Umbilical cord (tissue), 2 donors: ENCODE results near the gene NR5A2. TPM values are rescaled to one million over a fixed set of nuclear protein-coding genes. Genes with fewer than 3 reads are reported as not detected.

Experiments used
- DNase-seq: peaks from one replicate; pipeline ENCODE4 v3.0.0-alpha.2; 2015; ENCODE audit warnings: low spot score
- total RNA-seq: library from RNA; depleted of rRNA; stranded (reverse); fragments of >200 nt; gene quantifications from one replicate; pipeline ENCODE4 v1.2.3, GENCODE V29; 2014; ENCODE audit warnings: low replicate concordance; ENCODE audit not compliant: insufficient read depth

Gene NR5A2
- total RNA-seq, 1 donor from 2014 or later = 4.3 TPM

DNA sequence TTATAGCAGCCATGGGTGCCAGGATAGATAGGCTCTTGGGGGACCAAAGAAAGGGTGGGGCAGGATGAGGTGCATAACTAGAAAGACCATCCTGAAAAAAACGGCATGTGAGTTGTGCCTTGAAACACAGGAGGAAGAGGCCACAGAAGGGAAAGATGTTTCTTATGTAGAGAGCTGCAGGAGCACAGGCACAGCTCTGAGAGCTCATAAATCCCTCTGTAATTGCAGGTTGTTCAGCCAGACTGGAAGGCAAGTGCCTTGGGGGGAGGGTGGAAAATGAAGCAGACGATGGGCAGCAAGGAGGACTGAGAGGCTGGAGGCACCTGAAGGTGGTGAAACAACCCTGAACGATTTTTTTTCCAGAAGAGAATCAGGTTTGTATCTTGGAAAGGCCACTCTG, 170.7 kb downstream of the NR5A2 start:
- DNase-seq = no peak

DNA sequence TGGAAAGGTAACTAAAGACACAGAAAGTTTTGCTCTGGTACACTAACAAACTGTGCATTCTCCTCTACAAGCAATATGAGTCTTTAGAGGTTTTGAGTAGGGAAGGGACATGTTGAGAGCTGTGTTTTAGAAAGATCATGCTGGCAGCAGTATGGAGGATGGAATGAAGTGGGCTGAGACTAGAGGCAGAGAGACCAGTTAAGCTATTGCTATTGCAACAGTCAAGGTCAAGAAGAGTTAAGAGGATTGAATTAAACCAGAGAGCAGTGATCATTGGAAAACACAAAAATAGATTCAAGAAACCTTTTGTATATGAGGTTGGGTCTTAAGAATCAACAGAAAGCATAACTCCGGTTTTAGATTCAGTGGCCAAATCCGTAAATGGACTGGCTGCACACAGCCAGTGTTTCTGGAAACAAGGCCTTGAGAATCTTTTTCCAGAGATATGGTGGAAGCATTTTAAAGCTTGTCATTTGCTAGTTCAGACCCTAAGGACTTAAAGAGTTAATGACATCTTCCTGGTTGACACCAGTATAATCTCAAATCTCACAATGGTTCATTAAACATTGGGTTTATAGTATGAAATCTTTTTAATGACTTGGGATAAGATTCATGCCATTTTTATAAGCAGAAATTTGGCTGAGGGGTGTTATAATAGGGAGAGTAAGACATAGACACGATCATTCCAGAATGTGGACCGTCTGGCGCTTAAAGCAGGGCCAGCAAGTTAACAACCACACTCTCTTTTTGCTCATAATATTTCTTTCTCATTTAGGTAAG, 177.9 kb downstream of the NR5A2 start:
- DNase-seq = no peak

DNA sequence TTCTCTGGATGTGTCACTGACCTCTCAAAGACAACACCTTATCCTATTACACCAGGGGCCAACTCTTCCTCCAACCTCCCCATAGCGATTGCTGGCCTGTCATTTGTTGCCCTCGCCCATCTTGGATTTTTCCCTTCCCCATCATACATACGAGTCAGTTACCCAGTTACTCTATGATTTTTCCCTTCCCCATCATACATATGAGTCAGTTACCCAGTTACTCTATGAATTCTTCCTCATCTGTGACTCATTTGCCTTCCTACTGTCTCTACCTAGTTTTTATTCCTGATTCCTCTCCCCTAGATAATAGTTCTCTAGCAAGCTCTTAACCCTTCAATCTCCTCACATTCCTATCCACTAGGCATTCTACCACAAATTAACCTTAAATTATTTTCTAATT, 178.8 kb downstream of the NR5A2 start:
- no peak for DNase-seq

DNA sequence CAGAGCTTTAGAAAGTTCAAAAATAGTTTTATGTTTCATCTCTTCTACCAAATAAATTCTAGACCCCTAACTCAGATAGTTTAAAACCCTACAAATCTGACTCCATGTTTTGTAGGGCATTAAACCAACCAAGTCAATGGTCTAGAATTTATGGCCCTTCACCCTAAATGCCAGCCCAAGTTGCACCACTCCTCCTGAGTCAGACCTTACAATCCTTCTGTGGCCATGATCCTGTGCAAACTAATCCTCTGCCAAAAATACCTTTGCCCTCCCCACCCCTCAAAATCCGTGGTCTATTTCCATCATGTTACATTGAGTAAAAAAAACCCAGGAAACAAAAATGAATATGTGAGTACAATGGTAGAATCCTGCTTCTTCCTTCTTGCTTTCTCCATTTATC, 179.3 kb downstream of the NR5A2 start:
- no peak for DNase-seq

DNA sequence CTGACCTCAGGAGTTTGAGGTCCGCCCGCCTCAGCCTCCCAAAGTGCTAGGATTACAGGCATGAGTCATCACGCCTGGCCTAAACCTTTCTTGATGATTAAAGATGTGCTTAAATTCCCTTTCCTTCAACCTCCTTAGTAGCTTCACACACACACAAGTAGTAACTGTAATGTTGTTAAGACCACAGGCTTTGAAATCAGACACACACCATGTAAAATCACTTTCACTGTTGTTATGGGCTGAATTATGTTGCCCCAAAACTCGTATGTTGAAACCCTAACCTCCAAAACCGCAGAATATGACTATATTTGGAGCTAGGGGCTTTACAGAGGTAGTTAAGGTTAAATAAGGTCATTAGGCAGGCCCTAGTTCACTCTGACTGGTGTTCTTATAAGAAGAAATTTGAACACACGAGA, 180.2 kb downstream of the NR5A2 start:
- no peak for DNase-seq

DNA sequence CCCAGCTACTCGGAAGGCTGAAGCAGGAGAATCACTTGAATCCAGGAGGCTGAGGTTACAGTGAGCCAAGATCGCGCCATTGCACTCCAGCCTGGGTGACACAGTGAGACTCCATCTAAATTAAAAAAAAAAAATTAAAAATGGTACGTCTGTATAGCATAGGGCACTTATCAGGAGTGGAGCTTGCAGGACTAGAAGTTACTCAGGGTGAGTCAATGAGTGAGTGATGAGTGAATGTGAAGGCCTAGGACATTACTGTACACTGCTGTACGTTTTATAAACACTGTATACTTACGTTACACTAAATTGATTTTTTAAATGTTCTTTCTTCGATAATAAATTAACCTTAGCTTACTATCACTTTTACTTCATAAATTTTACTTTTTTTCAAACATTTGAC, 183.6 kb downstream of the NR5A2 start:
- DNase-seq = no peak

DNA sequence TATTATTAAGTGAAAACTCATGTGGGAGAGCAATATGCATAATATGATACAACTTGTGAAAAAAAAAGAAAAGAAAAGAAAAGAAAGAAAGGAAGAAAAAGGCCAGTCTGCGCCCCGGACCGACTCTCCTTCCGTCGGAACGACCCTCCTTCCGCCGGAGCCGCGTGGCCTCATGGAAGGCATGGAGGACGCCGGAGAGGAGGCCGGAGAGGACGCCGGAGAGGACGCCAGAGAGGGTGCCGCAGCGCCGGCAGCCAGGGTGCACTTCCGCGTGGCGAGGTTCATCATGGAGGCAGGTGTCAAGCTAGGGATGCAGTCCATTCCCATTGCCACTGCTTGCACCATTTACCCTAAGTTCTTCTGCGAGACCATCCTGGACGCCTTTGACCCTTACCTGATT, 185.9 kb downstream of the NR5A2 start:
- no peak for DNase-seq

DNA sequence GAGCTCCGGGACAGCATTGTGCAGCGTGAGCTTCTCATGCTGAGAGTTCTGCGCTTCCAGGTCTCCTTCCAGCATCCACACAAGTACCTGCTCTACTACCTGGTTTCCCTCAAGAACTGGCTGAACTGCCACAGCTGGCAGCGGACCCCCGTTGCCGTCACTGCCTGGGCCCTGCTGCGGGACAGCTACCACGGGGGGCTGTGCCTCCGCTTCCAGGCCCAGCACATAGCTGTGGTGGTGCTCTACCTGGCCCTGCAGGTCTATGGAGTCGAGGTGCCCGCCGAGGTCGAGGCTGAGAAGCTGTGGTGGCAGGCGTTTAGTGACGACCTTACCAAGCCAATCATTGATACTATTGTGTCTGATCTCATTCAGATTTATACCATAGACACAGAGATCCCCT, 186.4 kb downstream of the NR5A2 start:
- DNase-seq = no peak

DNA sequence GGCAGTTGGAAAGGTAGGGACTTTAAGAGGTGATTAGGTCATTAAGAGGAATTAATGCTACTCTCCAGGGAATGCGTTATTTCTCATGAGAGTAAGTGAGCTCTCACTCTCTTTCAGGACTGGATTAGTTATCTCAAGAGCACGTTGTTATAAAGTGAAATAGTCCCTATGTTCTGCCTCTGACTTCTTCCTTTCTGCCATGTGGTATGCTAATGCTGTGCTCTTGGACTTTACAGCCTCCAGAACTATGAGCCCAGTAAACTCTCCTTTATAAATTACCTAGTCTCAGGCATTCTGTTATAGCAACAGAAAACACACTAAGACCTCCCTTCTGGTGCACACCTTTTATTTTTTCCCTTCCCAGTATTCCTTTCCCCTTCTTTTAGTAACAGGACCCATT, 187.8 kb downstream of the NR5A2 start:
- no peak for DNase-seq

DNA sequence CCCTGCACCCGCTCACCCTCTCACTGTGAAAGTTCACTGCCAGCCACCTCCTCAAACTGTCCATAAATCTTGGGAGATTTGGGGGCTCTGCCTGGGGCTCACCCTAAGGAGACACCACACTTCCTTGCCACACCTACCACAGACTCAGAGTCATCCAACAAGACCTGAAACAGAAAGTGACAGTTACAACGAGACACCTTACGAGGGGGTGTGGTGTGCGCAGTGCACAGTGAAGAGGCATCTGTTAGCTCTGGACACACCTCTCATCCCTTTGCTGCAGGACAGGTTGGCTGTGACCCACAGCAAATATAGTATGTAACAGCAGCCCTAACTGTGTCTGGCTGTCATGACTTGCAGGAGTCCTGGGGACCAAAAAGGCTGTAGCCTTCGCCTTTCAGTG, 190.2 kb downstream of the NR5A2 start:
- no peak for DNase-seq

DNA sequence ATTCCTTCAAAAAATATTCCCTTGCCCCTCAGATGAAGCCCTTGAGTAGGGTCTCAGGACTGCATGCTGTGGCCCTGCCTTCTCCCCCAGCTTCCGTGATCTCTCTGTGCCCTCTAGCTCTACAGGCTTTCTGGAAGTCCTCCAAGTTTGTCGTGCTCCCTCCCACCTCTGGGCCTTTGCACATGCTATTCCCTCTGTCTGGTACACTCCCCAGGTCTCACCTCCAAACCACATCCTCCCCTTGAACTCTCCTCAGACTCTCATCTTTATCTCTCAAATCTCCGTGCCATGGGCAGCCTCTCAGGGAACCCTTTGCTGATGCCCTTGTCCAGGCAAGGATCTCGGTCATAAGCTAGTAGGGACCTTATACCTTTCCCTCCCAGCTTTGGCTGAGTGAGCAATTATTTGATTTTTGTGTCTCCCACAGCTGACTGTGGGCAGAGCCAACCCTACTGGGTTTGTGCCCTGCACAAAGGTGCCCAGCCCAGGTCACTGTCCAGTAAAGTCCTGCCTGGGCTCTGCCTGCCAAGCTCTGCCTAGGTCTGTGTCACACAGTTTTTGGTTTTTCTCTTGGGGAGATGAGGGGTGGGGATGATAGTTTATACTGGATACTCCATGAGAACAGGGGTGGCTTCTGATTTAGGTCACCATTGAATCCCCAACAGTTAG, 194.2 kb downstream of the NR5A2 start:
- no peak for DNase-seq

DNA sequence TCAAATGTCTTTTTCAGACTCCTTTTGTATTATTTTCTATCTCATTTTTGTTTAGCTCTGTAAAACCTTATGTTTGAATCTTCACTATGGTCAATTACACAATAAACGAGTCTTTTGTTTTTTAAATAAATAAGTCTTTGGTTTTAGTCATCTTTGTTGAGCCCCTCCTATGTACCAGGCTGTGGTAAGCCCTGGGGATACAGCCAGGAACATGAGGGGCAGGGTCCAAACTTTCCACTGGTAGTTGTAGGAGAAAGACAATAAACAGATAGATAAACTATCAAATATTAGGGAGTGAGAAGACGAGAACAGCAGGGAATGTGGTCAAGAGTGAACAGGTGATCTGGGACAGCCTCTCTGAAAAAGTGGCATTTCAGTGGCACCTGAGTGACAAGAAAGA, 195.7 kb downstream of the NR5A2 start:
- DNase-seq = no peak

DNA sequence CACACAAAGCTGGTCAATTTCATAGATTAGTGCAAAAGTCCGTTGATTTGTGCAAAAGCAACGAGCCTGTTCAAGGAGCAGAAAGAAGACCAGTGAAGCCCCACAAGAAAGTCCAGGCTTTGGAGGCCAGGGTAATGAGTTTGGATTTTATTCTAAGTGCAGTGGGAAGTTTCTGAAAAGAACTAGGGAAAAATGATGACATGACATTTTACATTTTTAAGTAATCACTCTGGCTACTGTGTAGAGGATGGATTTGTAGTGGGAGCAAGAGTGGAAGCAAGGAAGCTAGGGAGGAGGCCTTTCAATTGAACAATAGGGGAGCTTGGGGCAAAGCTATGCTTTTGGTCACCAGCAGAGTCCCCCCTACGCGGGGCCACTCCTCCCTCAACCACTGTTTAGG, 196.1 kb downstream of the NR5A2 start:
- DNase-seq = no peak

DNA sequence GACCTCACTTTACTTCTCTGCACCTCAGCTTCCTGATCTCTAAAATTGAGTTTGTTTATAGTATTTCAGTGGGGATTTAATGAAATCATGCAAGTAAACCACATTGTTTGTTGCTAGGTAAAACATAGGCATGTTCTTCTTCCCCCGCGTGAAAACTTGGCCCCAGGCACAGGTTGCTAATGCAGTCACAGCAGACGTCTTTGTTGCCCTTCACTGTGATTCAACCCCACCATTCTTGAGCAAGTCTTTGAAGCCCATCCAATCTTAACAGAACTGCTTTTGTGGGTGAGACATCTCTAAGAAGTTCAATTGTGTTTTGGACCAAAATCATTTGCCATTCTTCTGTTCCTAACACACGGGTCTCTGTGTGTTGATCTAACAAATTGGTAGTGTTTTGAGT, 196.8 kb downstream of the NR5A2 start:
- no peak for DNase-seq

DNA sequence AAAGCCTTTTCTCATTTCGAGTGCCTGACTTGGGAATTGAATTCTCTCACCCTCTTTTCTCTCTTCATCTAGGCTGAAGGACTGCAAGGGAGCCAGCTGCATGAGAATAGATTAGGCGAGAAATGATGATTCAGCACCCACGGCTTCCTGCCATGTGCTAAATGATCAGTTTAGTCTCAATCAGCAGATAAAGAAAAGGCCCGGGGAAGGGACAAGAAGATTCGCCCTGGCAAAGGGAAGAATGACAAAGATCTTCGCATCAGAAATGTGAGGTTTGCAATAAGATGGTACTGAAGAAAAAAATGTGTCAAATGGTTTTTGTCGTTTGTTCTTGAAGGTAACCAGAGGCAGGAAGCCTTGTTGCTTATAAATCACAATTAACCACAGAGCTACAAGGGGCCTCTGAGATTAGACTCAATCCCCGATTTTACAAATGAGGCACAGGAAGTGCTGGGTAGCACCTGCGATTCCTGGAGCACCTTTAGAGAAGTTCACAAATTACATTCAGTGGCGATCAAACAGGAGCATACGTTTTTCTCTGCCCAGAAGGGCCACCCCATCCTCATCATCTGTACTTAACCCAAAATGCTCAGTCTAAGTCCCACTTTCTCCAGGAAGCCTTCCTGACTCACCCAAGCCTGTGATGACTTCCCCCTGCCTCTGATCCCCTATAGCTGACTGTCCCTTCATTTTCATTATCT, 198.9 kb downstream of the NR5A2 start:
- DNase-seq = no peak

DNA sequence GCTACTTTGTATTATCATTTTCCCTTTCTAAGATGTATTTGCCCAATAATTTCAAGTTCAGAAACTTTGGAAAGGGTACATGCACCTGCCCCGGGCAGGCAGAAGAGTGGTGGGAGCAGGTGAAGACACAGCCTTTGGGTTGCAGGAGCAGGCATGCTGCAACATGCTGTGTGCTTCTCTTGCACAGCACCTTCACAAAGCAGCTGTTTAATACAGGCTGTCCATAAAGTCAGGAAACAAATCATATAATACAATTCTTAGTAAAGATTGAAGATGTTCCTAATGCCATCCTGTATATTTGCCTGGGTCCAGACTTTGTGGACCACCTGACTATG, 199.4 kb downstream of the NR5A2 start:
- no peak for DNase-seq
